H1 (cell line): Measurements from ENCODE around the gene COX7A1. TPM values are rescaled to one million over a fixed set of nuclear protein-coding genes. Genes with fewer than 3 reads are reported as not detected.

Source experiments
- BACH1 ChIP-seq: IDR thresholded peaks from 2 replicates; pipeline ENCODE4 v1.6.1; 2012; ENCODE audit warnings: low read length, improper control_type of control experiment
- BCL11A ChIP-seq, 2 experiments: IDR thresholded peaks; one replicate each; pipeline ENCODE4 v1.6.1; 2011; ENCODE audit warnings: low read depth in 2 of 2, low read length in 2 of 2, mild to moderate bottlenecking in 2 of 2
- JUN ChIP-seq: IDR thresholded peaks from 2 replicates; pipeline ENCODE4 v1.6.1; 2011; ENCODE audit warnings: low read depth, mild to moderate bottlenecking, improper control_type of control experiment, low read length
- NANOG ChIP-seq: IDR thresholded peaks from 2 replicates; pipeline ENCODE4 v1.6.1; 2011; ENCODE audit warnings: low read length, low read depth, mild to moderate bottlenecking, inconsistent platforms; ENCODE audit not compliant: insufficient read depth, poor library complexity, severe bottlenecking
- POLR2A ChIP-seq, 2 experiments: IDR thresholded peaks; 1 replicate in 1 of 2; 2 replicates in 1 of 2; pipeline ENCODE4 v1.6.1; 2011; ENCODE audit warnings: low read depth in 2 of 2, low read length in 2 of 2, mild to moderate bottlenecking in 2 of 2; ENCODE audit errors: control extremely low read depth in 1 of 2
- TAF7 ChIP-seq: optimal IDR thresholded peaks from 2 replicates; pipeline ENCODE3; 2011; ENCODE audit warnings: low read depth, mild to moderate bottlenecking, inconsistent platforms, low read length, moderate library complexity, borderline replicate concordance
- TCF12 ChIP-seq: IDR thresholded peaks from 2 replicates; pipeline ENCODE4 v1.6.1; 2011; ENCODE audit warnings: low read depth, mild to moderate bottlenecking, low read length
- polyA plus RNA-seq, 7 experiments: library from polyadenylated mRNA; depleted of rRNA in 3 of 7; stranded (reverse) in 5 of 7; unstranded in 2 of 7; fragments of >200 nt in 5 of 7; fragments of 200-250 nt in 2 of 7; gene quantifications; 1 replicate in 5 of 7; 2 replicates in 1 of 7; 4 replicates in 1 of 7; pipeline versions ENCODE4 v1.2.1 to v1.2.3, GENCODE V29; 2011 to 2013; ENCODE audit warnings: missing spikeins in 2 of 7, mixed read lengths in 2 of 7
- total RNA-seq: library from RNA; stranded (reverse); fragmentation: NEBNext Ultra II Directional; extraction: Animal tissue kit (Norgen Biotek cat#: 25700); gene quantifications from 2 replicates; pipeline ENCODE4 v1.2.1, GENCODE V29; 2021

The COX7A1 gene
- total and polyA plus RNA-seq, 2 of the 8 experiments (the other 6 are each of a cell fraction or from before 2014, with no cell fraction given), result 0.60 TPM

DNA sequence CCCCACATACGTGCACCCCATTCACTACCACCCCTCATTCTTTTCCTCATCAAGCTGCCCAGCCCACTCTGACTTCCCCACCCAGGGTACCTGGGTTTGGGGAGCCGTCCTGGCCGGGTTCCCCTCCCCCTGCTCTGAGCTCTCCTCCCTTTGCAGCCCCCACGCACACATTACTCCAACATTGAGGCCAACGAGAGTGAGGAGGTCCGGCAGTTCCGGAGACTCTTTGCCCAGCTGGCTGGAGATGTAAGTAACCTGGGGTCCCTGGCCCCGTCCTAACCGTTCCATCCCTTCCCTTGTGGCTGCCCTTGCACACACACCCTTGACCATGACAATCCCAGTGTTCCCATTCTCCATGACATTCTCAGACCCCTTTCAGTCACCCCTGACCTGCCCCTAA lies 9.8 kb downstream of the COX7A1 start (continued):
- TF ChIP-seq NANOG (no peak), JUN (no peak), BCL11A (IDR thresholded peaks at IDR 0.05; ENCODE audit: low read depth in 2 of 2, low read length in 2 of 2) (no peak), BACH1 (no peak), POLR2A (IDR thresholded peaks at IDR 0.05; ENCODE audit: control extremely low read depth in 1 of 2, low read depth in 2 of 2, low read length in 2 of 2) (no peak), TAF7 (no peak), TCF12 (no peak)
- TF ChIP-seq, all 59 proteins: peak for 0
